Right hindlimb (tissue), 1 donor: ENCODE results near the gene G6PC3.
"Not testable (repeated sequence)": the region's sequence is repeated elsewhere in the genome, so short reads cannot be mapped to it uniquely, and the experiment has no call there.

Experiments used
- DNase-seq: peaks from one replicate; pipeline ENCODE4 v3.0.0-alpha.2; 2018

Gene G6PC3, protein sequence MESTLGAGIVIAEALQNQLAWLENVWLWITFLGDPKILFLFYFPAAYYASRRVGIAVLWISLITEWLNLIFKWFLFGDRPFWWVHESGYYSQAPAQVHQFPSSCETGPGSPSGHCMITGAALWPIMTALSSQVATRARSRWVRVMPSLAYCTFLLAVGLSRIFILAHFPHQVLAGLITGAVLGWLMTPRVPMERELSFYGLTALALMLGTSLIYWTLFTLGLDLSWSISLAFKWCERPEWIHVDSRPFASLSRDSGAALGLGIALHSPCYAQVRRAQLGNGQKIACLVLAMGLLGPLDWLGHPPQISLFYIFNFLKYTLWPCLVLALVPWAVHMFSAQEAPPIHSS

DNA sequence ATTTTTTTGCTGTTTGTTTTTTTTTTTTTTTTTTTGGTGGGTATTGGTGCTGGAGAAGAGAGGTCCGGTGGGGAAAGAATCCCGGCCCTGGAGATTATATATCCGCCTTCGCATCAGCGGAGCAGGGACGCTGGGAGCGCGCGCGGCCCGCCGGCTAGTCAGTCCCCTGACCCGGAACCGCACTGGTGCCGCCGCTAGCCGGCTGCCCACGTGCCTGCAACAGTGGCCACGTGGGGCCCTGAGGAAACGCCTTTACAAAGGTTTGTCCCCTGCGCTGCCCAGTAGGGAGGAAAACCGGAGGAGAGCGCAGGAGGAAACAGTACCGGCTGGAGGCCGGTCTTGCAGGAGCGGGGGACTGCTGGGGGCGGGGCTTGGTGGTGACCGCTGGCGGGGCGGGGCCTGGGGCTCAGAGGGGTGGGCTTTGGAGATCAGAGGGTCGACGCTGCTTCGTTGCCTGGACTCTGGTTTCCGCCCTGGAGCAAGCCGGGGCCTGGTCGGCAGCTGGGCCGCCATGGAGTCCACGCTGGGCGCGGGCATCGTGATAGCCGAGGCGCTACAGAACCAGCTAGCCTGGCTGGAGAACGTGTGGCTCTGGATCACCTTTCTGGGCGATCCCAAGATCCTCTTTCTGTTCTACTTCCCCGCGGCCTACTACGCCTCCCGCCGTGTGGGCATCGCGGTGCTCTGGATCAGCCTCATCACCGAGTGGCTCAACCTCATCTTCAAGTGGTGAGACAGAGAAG lies at the start of gene G6PC3:
Gene G6PC3 (plus strand): TSS at position 281 of the 743 bp plus-strand sequence. CDS start 231 bp downstream, at position 512.
- peak; percentile 98 for DNase-seq

DNA sequence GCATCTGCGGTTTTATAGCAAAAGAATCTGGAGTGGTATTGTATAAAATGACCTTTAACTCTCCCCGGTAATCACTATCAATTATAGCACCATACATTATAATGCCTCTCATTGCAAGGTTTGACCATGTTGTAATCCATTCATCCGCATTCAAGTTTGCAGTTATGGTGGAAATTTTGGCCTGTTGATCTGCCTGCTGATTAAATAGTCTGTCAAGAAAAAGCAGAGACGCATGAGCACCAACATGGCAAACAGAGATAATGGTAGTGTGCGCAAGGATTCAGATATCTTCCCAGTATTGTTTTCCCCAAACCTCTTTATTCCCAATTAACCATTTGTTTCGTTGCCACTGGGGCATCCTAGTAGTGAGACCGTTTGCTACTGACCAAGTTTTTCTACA lies 49.3 kb upstream of the G6PC3 start:
- DNase-seq, result not testable (repeated sequence)

DNA sequence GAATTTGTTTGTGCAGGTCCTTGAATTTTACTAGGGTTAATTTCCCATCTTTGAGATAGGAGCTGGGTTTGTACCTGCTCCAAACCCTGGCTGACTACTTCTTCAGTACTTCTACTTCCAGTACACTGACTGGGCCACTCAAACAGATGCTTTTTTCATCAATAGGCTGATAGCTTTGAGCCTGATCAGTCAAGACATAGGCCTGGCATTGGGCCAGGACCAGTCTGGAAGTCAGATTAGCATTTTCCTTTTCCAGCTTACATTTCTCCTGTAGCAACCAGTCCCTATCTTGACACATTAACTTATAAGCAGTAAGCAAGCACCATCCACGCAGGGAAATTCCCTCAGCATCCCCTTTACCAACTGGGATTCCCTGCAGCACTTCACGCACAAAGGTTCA lies 48.3 kb upstream of the G6PC3 start:
- DNase-seq, result no peak

GRCh38 chr17:44023545-44024270 lies 46.8 kb upstream of the G6PC3 start:
- no peak for DNase-seq

GRCh38 chr17:44024271-44024663 lies 46.3 kb upstream of the G6PC3 start:
- no peak for DNase-seq

DNA sequence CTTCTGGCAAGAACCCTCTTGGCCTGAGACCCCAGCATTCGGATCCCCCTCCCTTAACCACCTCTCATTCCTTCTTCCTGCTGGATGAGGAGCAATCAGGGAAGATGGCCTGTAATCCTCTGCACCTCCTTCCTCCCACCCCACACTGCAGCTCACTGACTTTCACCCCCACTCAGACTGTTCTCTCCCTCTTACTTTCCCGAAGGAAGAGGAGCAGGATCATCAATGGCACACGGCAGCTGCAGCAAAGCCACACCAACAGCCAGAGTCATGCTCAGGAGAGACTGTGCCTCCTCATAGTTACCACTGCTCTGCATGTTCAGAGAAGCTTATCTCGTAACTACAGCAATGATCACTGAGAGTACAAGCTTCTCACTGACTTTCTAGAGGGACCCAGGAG lies 45.7 kb upstream of the G6PC3 start:
- DNase-seq, result no peak

DNA sequence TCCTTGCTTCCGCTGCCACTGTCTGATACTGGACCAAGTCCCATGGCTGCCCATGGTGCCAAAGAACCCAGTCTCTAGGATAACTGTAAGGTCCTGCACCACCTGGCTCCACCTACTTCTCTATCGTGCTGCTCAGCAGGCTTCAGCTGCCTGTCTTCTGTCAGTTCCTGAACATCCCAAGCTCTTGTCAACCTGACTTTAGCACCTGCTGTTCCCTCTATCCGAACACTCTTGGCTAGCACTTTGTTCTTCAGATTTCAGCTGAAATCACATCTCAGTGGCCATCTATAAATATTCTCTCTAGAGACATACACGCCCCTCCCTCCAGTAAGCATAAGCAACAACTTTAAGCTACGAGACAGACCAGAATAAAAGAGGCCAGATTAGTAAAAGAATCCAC lies 40.8 kb upstream of the G6PC3 start:
- no peak for DNase-seq

DNA sequence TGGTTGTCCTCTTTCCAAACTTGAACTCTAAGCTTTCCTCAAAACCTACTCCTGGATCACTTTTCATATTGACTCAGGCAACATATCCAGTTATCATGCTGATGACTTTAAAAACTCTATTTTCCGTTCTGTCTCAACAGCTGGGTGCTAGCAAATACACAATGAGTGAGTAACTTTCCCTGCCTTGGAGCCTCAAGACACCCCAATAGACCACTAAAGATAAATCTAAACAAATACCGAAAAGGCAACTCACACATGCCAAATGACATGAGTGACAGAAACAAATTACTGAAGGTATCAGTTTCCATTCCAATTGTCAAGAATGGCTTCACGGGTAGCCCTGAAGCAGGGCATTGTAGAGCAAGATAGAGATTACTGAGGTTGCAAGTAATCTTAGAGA lies 40.1 kb upstream of the G6PC3 start:
- no peak for DNase-seq

DNA sequence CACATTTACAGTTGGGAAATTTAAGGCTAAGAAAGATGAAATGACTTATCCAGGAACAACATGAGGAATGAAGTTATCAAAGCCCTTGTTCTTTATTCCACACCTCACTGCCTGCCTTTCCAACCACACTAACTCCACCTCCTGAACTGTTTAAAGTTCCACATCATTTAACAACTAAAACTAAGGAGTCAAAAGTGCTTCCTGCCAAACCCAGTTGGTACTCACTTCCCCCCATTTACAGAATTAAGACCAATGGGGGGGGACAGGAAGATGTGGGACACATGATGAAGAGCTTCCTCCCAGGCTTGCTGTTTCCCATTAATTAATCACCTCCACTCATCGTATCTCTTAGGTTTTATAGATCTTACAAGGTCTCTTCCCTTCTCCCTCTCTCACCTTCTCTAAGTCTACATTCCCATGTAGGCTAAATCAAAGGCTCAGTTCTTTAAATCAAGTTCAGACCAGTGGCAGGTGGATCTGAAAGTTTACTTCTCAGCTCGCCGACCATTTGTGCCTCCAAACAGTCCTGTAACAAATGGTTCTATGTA lies 36.6 kb upstream of the G6PC3 start:
- DNase-seq, result no peak

- DNase-seq, result not testable (repeated sequence)
Measured at GRCh38 chr17:44034688-44035087, 35.8 kb upstream of the G6PC3 start.

DNA sequence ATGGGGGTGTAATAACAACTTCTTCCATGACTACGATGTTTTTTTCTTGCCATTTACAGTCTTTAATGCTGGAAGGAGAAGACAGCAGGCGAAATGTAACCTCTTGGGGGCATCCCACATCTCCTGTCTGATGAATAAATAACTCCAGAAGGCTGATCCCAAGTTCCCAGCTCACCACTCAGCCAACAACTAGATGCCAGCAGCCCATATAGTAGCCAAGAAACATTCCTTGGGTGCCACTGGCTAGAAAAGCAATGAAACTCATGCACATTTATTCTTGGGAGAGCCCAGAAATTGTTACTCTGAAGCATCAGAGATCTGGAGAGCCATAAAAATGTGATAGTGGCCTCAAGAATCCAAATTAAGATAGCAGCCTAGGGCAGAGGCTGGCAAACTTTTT lies 33.1 kb upstream of the G6PC3 start:
- no peak for DNase-seq

- peak; percentile 35 for DNase-seq
Measured at GRCh38 chr17:44038604-44039011, 31.9 kb upstream of the G6PC3 start.

- no peak for DNase-seq
Measured at GRCh38 chr17:44039829-44040635, 30.5 kb upstream of the G6PC3 start.

GRCh38 chr17:44043272-44043696 lies 27.3 kb upstream of the G6PC3 start:
- DNase-seq, result no peak

DNA sequence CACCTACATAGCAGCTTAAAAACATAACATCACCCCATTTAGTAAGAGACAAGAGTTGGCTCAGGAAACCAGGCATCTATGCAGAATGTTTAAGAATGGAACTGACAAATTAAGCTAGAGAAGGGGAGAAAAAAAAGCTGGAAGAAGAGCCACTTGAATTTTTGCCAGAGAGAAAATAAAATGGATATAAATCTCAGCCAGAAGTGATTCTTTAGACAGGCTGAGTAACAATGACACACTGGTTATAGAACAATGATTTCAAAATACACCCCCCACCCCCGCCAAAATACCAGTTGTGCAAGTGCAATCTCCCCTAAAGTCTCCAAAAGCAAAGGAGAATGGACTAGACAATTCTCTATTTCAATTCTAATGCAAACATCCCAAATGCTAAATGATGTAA lies 26.5 kb upstream of the G6PC3 start:
- DNase-seq, result no peak

DNA sequence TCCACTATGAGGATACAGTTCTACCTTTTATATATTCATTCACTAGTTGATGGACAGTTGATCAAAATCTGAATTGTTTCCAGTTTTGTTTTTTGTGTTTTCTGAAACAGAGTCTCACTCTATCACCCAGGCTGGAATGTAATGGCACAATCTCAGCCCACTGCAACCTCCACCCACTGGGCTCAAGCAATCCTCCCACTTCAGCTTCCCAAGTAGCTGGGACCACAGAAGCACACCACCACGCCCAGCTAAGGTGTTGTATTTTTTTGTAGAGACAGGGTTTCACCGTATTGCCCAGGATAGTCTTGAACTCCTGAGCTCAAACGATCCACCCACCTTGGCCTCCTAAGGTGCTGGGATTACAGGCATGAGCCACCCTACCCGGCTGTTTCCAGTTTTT lies 25.0 kb upstream of the G6PC3 start:
- no peak for DNase-seq

DNA sequence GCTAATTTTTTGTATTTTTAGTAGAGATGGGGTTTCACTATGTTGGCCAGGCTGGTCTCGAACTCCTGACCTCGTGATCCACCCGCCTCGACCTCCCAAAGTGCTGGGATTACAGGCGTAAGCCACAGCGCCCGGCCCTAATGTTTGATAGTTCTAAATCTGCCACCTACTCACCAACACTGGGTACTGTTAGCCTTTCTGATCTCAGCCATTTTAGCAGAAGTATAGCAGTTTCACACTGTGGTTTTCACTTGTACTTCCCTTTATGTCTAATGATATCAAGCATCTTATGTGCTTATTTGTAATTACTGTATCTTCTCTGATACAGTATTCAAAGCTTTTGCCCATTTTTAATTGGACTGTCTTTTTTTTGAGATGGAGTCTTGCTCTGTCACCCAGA lies 23.6 kb upstream of the G6PC3 start:
- not testable (repeated sequence) for DNase-seq

GRCh38 chr17:44049294-44050060 lies 21.1 kb upstream of the G6PC3 start:
- peak; percentile 69 for DNase-seq

DNA sequence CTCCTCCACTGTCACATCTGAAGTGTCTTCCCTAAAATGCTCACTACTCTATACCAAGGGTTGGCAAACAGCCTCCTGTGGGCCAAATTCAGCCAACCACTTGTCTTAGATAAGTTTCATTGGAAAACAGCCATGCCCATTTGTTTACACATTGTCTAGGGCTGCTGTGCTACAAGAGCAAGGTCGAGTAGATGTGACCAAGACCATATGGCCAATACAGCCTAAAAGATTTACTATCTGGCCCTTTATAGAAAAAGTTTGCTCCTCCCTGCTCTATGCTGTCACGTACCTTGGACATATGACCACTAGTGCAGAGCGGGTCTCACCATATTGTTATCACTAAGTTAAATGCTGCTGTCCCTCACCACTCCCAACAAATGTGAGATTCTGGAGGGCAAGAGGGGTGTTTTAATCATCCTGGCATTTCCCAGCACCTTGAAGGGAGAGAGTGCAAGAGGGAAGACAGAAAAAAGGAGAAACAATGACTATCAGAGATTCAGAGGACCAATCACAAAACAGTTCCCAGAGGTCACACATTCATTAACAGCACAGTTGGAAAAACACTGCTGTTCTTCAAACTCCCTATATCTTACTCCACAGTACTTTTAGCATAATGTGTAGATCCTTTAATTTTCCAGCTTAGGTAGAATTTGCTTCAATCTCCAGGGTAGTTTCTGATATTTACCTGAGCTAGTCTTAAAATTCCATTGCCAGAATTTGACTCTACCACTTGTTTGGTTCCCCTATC lies 17.2 kb upstream of the G6PC3 start:
- DNase-seq, result no peak

DNA sequence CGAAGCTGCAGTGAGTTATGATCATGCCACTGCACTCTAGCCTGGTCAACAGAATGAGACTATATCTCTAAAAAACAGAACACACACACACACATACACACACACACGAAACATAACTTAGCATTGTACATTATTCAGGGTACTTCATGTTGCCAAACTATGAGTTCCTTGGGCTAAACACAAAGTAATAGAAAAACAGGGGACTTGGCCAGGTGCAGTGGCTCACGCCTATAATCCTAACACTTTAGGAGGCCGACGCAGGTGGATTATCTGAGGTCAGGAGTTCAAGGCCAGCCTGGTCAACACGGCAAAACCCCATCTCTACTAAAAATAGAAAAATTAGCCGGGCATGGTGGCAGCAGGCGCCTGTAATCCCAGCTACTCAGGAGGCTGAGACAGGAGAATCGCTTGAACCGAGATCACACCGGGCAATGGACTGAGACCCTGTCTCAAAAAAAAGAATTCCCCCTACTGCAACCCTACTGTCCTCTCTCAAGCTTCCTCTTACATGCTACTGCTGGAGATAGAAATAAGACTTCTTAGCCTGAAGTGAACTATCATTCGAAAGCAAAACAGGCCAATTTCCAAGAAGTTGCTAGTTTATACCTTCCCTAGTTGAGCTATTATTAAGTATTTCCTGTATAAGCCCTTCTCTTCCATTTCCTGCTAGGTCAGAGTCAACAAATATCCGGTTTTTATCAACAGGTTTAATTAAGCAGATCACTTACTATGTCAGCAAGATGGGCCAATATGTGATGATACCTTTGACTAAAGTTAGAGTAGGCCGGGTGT lies 11.2 kb upstream of the G6PC3 start:
- DNase-seq, result no peak
